ENCODE measurements around the gene LIPE. TPM values are rescaled to one million over a fixed set of nuclear protein-coding genes. Genes with fewer than 3 reads are reported as not detected.
"Not testable (repeated sequence)": the region's sequence is repeated elsewhere in the genome, so short reads cannot be mapped to it uniquely, and the experiment has no call there.

LIPE gene
- total and polyA plus RNA-seq, 7 donors, result 5.3 to 27.7 (median 9.3) TPM

GRCh38 chr19:42467183-42467760 is 40.1 kb upstream of the LIPE start:
- no peak for DNase-seq
- H3K4me1 ChIP-seq, result no peaks in the 10 kb centered on the region
- no peaks in the 10 kb centered on the region for H3K9me3 ChIP-seq
- peaks cover 0 to 8% (median 0%) of the 10 kb centered on the region in 3 donors for H3K27me3 ChIP-seq (ENCODE audit: insufficient read depth in 3 of 3, low read length in 2 of 3)
- ATAC-seq, result no peak
- intact Hi-C loops (cut with DNase I), result no loop called here
- no peak overlapping the region for H3K27ac ChIP-seq
- 36 to 45% (median 39%) methylated on average over 5 of the region's 5 CpGs for WGBS, 3 donors
- no peak overlapping the region for H3K4me3 ChIP-seq
- no peaks in the 10 kb centered on the region for H3K36me3 ChIP-seq (ENCODE audit: insufficient read depth in 1 of 2, low read depth in 1 of 2)
- no peak for TF ChIP-seq CTCF (IDR thresholded peaks at IDR 0.05)

GRCh38 chr19:42466521-42467182 is 39.5 kb upstream of the LIPE start:
- DNase-seq (no peak), ATAC-seq (no peak)
- TF ChIP-seq CTCF (IDR thresholded peaks at IDR 0.05), result no peak
- intact Hi-C loops (cut with DNase I), result no loop called here
- Histone ChIP-seq H3K4me1 (no peaks in the 10 kb centered on the region), H3K4me3 (no peak overlapping the region), H3K9me3 (no peaks in the 10 kb centered on the region), H3K27me3 (ENCODE audit: insufficient read depth in 3 of 3, low read length in 2 of 3) (peaks cover 0 to 8% (median 0%) of the 10 kb centered on the region in 3 donors), H3K36me3 (ENCODE audit: insufficient read depth in 1 of 2, low read depth in 1 of 2) (no peaks in the 10 kb centered on the region), H3K27ac (no peak overlapping the region)
- WGBS, 3 donors, result 42 to 57% (median 56%) methylated on average over 5 of the region's 5 CpGs

- intact Hi-C loops (cut with DNase I), result no loop called here
- no peaks in the 10 kb centered on the region for H3K9me3 ChIP-seq
- no peaks in the 10 kb centered on the region for H3K36me3 ChIP-seq (ENCODE audit: insufficient read depth in 1 of 2, low read depth in 1 of 2)
- no peak for DNase-seq
- no peak overlapping the region for H3K27ac ChIP-seq
- no peak overlapping the region for H3K4me3 ChIP-seq
- 56 to 65% (median 62%) methylated on average over 5 of the region's 5 CpGs for WGBS, 3 donors
- no peak for TF ChIP-seq CTCF (IDR thresholded peaks at IDR 0.05)
- no peaks in the 10 kb centered on the region for H3K4me1 ChIP-seq
- peaks cover 0 to 8% (median 0%) of the 10 kb centered on the region in 3 donors for H3K27me3 ChIP-seq (ENCODE audit: insufficient read depth in 3 of 3, low read length in 2 of 3)
- ATAC-seq, result no peak
These were observed 38.7 kb upstream of the LIPE start for GRCh38 chr19:42465827-42466280.

DNA sequence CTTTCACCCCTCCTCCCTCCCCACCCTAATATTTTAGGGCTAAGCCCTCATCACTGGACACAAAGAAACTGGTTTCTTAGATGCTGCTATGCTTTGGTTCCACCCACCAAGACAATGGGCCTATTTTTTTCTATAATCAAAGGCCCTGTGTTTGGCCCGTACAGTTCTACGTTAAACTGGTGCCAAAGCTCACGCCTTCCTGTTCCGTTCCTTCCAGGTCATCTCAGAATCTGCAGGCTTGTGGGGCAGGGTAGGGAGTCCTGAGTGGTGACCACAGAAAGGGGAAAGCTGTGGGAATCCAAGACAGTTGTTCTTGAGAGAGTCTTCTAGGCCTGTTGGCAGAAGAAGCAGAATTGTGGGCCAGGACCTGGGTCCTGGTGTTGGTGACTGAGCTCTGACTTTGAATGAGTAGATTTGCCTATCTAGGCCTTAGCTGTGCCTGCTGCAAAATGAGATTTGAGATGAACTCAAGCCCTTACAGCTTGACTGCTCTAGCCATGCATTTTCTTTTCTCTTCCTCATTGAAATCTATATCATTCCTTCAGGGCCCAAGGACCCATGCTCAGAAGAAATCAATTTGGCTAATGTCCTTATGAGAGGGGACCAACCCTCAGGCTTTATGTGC is 34.6 kb upstream of the LIPE start:
- 47 to 55% (median 51%) methylated on average over 4 of the region's 4 CpGs for WGBS, 3 donors
- H3K27me3 ChIP-seq (ENCODE audit: insufficient read depth in 3 of 3, low read length in 2 of 3), result no peaks in the 10 kb centered on the region
- ATAC-seq, result no peak
- H3K36me3 ChIP-seq (ENCODE audit: insufficient read depth in 1 of 2, low read depth in 1 of 2), result no peaks in the 10 kb centered on the region
- H3K4me1 ChIP-seq, result no peaks in the 10 kb centered on the region
- DNase-seq, result no peak
- H3K27ac ChIP-seq, result no peak overlapping the region
- intact Hi-C loops (cut with DNase I), result no loop called here
- no peak for TF ChIP-seq CTCF (IDR thresholded peaks at IDR 0.05)
- no peak overlapping the region for H3K4me3 ChIP-seq
- no peaks in the 10 kb centered on the region for H3K9me3 ChIP-seq

DNA sequence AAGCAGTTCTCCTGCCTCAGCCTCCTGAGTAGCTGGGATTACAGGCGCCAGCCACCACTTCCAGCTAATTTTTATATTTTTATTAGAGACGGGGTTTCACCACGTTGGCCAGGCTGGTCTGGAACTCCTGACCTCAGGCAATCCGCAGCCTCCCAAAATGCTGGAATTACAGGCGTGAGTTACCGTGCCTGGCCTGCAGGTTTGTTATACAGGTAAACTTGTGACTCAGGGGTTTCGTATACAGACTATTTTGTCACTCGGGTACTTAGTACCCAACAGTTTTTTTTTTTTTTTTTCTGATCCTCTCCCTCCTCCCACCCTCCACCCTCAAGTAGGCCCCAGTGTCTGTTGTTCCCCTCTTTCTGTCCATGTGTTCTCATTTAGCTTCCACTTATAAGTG is 34.0 kb upstream of the LIPE start:
- DNase-seq, result not testable (repeated sequence)

More for the DNA sequence above, 34.0 kb upstream of the LIPE start:
- H3K36me3 ChIP-seq (ENCODE audit: insufficient read depth in 1 of 2, low read depth in 1 of 2); H3K9me3 ChIP-seq; H3K27ac ChIP-seq; H3K4me1 ChIP-seq; ATAC-seq; H3K4me3 ChIP-seq; H3K27me3 ChIP-seq (ENCODE audit: insufficient read depth in 3 of 3, low read length in 2 of 3); intact Hi-C loops (cut with DNase I): not testable (repeated sequence)
- 85 to 88% (median 87%) methylated on average over 8 of the region's 8 CpGs for WGBS, 3 donors

Measured in psoas muscle (tissue), 8 donors.